ENCODE measurements around the gene C5AR1. TPM values are rescaled to one million over a fixed set of nuclear protein-coding genes. Genes with fewer than 3 reads are reported as not detected.
"Not testable (repeated sequence)": the region's sequence is repeated elsewhere in the genome, so short reads cannot be mapped to it uniquely, and the experiment has no call there.

C5AR1 gene
- total RNA-seq (100 to 1,000 TPM in 1 of 5 experiments, 10 to 100 TPM in 1, 1 to 10 TPM in 3; 3.7 to 205 (median 7.0) TPM), polyA plus RNA-seq (under 1 TPM in 1 of 2 donors, not detected in 1; 0.14 TPM), total RNA-seq (2.0 reads per million, percentile 9 among the genes with 10 or more reads in this experiment)

- H3K4me1 ChIP-seq (ENCODE audit: control insufficient read depth in 2 of 2, insufficient read depth in 2 of 2, low read length in 2 of 2), result no peaks in the 10 kb centered on the region
These were observed at the start of gene C5AR1 for GRCh38 chr19:47309608-47310007. TSS of gene C5AR1 (plus strand) at chr19:47309861. CDS start at chr19:47309896, 35 bp downstream.

GRCh38 chr19:47260476-47260875, 49.2 kb upstream of the C5AR1 start:
- Mint-ChIP-seq H3K36me3 (peaks cover 11 to 41% (median 33%) of the 10 kb centered on the region in 5 donors), H3K27me3 (peaks cover 0 to 2% (median 0%) of the 10 kb centered on the region in 5 donors), H3K9me3 (peaks cover 0 to 2% (median 0%) of the 10 kb centered on the region in 11 donors), H3K4me1 (peaks cover 35 to 46% (median 39%) of the 10 kb centered on the region in 7 donors), H3K4me3 (peak overlapping the region in 1 of 10 donors; percentile 51), H3K27ac (peak overlapping the region in 1 of 9 donors; percentile 58)
- ATAC-seq, result no peak
- ChIA-PET CTCF (interaction anchor here (1.4 kb wide), 1 partner anchor 13 kb away, joined by 3 read pairs; no protein-coding TSS in a partner anchor), POLR2A (interaction anchor here (3.7 kb wide), 1 partner anchor 14 kb away, joined by 16 read pairs; no protein-coding TSS in a partner anchor)
- no peaks in the 10 kb centered on the region for H3K27me3 ChIP-seq (ENCODE audit: control insufficient read depth in 2 of 2, insufficient read depth in 2 of 2, low read length in 2 of 2)
- intact Hi-C loops (cut with micrococcal nuclease), result no loop called here
- peaks cover 0 to 66% (median 28%) of the 10 kb centered on the region in 3 experiments for H3K36me3 ChIP-seq (ENCODE audit: control insufficient read depth in 2 of 3, insufficient read depth in 3 of 3, low read length in 3 of 3)
- H3K27ac ChIP-seq (ENCODE audit: low read depth, low read length), result no peak overlapping the region
- H3K4me1 ChIP-seq (ENCODE audit: control insufficient read depth in 2 of 2, insufficient read depth in 2 of 2, low read length in 2 of 2), result peaks cover 15 to 24% of the 10 kb centered on the region in 2 donors
- no peak for DNase-seq
- no peak overlapping the region for H3K4me3 ChIP-seq (ENCODE audit: low read length)
- no peaks in the 10 kb centered on the region for H3K9me3 ChIP-seq (ENCODE audit: control insufficient read depth in 2 of 3, low read length in 3 of 3)

More at GRCh38 chr19:47309608-47310007, at the start of gene C5AR1:
- DNase-seq, result no peak
- ATAC-seq, result peak; percentile 82
- Histone ChIP-seq H3K9me3 (ENCODE audit: control insufficient read depth in 2 of 3, low read length in 3 of 3) (no peaks in the 10 kb centered on the region), H3K36me3 (ENCODE audit: control insufficient read depth in 2 of 3, insufficient read depth in 3 of 3, low read length in 3 of 3) (no peaks in the 10 kb centered on the region), H3K27me3 (ENCODE audit: control insufficient read depth in 2 of 2, insufficient read depth in 2 of 2, low read length in 2 of 2) (no peaks in the 10 kb centered on the region), H3K4me3 (ENCODE audit: low read length) (no peak within 1 kb of the TSS), H3K27ac (ENCODE audit: low read depth, low read length) (no peak within 1 kb of the TSS)
- Mint-ChIP-seq H3K27ac (no peak within 1 kb of the TSS), H3K9me3 (no peaks in the 10 kb centered on the region), H3K4me3 (peak within 1 kb of the TSS in 1 of 10 donors; percentile 49), H3K36me3 (peaks cover 0 to 3% (median 0%) of the 10 kb centered on the region in 5 donors), H3K27me3 (peaks cover 0 to 30% (median 17%) of the 10 kb centered on the region in 5 donors), H3K4me1 (peaks cover 0 to 6% (median 5%) of the 10 kb centered on the region in 7 donors)
- intact Hi-C loops (cut with micrococcal nuclease), result no loop called here
- ChIA-PET CTCF (no interaction called here), POLR2A (interaction anchor here (1.1 kb wide), 1 partner anchor 14 kb away, joined by 3 read pairs; no protein-coding TSS in a partner anchor)

GRCh38 chr19:47261946-47262793, 47.5 kb upstream of the C5AR1 start:
- H3K27me3 Mint-ChIP-seq; DNase-seq; H3K9me3 ChIP-seq (ENCODE audit: control insufficient read depth in 2 of 3, low read length in 3 of 3); CTCF ChIA-PET; intact Hi-C loops (cut with micrococcal nuclease); H3K4me3 ChIP-seq (ENCODE audit: low read length); H3K9me3 Mint-ChIP-seq; H3K27ac Mint-ChIP-seq; H3K4me3 Mint-ChIP-seq; H3K27me3 ChIP-seq (ENCODE audit: control insufficient read depth in 2 of 2, insufficient read depth in 2 of 2, low read length in 2 of 2); H3K27ac ChIP-seq (ENCODE audit: low read depth, low read length): not testable (repeated sequence)
- ATAC-seq, result peak; percentile 73
- H3K4me1 ChIP-seq (ENCODE audit: control insufficient read depth in 2 of 2, insufficient read depth in 2 of 2, low read length in 2 of 2), result peaks cover 11 to 24% of the 10 kb centered on the region in 2 donors
- POLR2A ChIA-PET, result interaction anchor here (0.8 to 3.7 kb wide), 3 partner anchors 12 to 90 kb away, joined by 3 to 16 read pairs (median 5); no protein-coding TSS in a partner anchor
- peaks cover 0 to 78% (median 28%) of the 10 kb centered on the region in 3 experiments for H3K36me3 ChIP-seq (ENCODE audit: control insufficient read depth in 2 of 3, insufficient read depth in 3 of 3, low read length in 3 of 3)
- Mint-ChIP-seq H3K4me1 (peaks cover 32 to 39% (median 32%) of the 10 kb centered on the region in 7 donors), H3K36me3 (peaks cover 11 to 50% (median 34%) of the 10 kb centered on the region in 5 donors)

GRCh38 chr19:47264629-47265028, 45.0 kb upstream of the C5AR1 start:
- H3K36me3 ChIP-seq (ENCODE audit: control insufficient read depth in 2 of 3, insufficient read depth in 3 of 3, low read length in 3 of 3), result peaks cover 0 to 78% (median 16%) of the 10 kb centered on the region in 3 experiments
- no peak for ATAC-seq

GRCh38 chr19:47266401-47266941, 43.2 kb upstream of the C5AR1 start:
- H3K36me3 ChIP-seq (ENCODE audit: control insufficient read depth in 2 of 3, insufficient read depth in 3 of 3, low read length in 3 of 3), result peaks cover 0 to 79% (median 15%) of the 10 kb centered on the region in 3 experiments
- H3K27ac ChIP-seq (ENCODE audit: low read depth, low read length), result no peak overlapping the region
- no peaks in the 10 kb centered on the region for H3K9me3 Mint-ChIP-seq
- CTCF ChIA-PET, result interaction anchor here (0.7 kb wide), 1 partner anchor 236 kb away, joined by 3 read pairs; no protein-coding TSS in a partner anchor
- H3K4me1 Mint-ChIP-seq, result peaks cover 0 to 4% (median 0%) of the 10 kb centered on the region in 7 donors
- DNase-seq (no peak), ATAC-seq (no peak)
- POLR2A ChIA-PET, result no interaction called here
- no peak overlapping the region for H3K27ac Mint-ChIP-seq
- H3K4me3 ChIP-seq (ENCODE audit: low read length), result no peak overlapping the region
- no peaks in the 10 kb centered on the region for H3K27me3 Mint-ChIP-seq
- H3K4me3 Mint-ChIP-seq, result no peak overlapping the region
- H3K27me3 ChIP-seq (ENCODE audit: control insufficient read depth in 2 of 2, insufficient read depth in 2 of 2, low read length in 2 of 2), result no peaks in the 10 kb centered on the region
- H3K36me3 Mint-ChIP-seq, result peaks cover 0 to 44% (median 12%) of the 10 kb centered on the region in 5 donors
- intact Hi-C loops (cut with micrococcal nuclease), result no loop called here
- H3K9me3 ChIP-seq (ENCODE audit: control insufficient read depth in 2 of 3, low read length in 3 of 3), result no peaks in the 10 kb centered on the region
- no peaks in the 10 kb centered on the region for H3K4me1 ChIP-seq (ENCODE audit: control insufficient read depth in 2 of 2, insufficient read depth in 2 of 2, low read length in 2 of 2)

More at GRCh38 chr19:47264629-47265028, 45.0 kb upstream of the C5AR1 start:
- Histone ChIP-seq H3K9me3 (ENCODE audit: control insufficient read depth in 2 of 3, low read length in 3 of 3) (no peaks in the 10 kb centered on the region), H3K4me3 (ENCODE audit: low read length) (no peak overlapping the region), H3K27ac (ENCODE audit: low read depth, low read length) (no peak overlapping the region), H3K4me1 (ENCODE audit: control insufficient read depth in 2 of 2, insufficient read depth in 2 of 2, low read length in 2 of 2) (peaks cover 0 to 2% of the 10 kb centered on the region in 2 donors), H3K27me3 (ENCODE audit: control insufficient read depth in 2 of 2, insufficient read depth in 2 of 2, low read length in 2 of 2) (no peaks in the 10 kb centered on the region)
- intact Hi-C loops (cut with micrococcal nuclease), result no loop called here
- Mint-ChIP-seq H3K36me3 (peaks cover 9 to 41% (median 21%) of the 10 kb centered on the region in 5 donors), H3K4me1 (peaks cover 8 to 14% (median 9%) of the 10 kb centered on the region in 7 donors), H3K9me3 (no peaks in the 10 kb centered on the region), H3K27me3 (no peaks in the 10 kb centered on the region), H3K27ac (no peak overlapping the region), H3K4me3 (no peak overlapping the region)
- CTCF ChIA-PET, result no interaction called here
- no peak for DNase-seq
- POLR2A ChIA-PET, result no interaction called here

GRCh38 chr19:47267350-47267759, 42.3 kb upstream of the C5AR1 start:
- Histone ChIP-seq H3K36me3 (ENCODE audit: control insufficient read depth in 2 of 3, insufficient read depth in 3 of 3, low read length in 3 of 3) (peaks cover 0 to 80% (median 14%) of the 10 kb centered on the region in 3 experiments), H3K4me3 (ENCODE audit: low read length) (no peak overlapping the region), H3K27me3 (ENCODE audit: control insufficient read depth in 2 of 2, insufficient read depth in 2 of 2, low read length in 2 of 2) (no peaks in the 10 kb centered on the region), H3K27ac (ENCODE audit: low read depth, low read length) (no peak overlapping the region), H3K4me1 (ENCODE audit: control insufficient read depth in 2 of 2, insufficient read depth in 2 of 2, low read length in 2 of 2) (no peaks in the 10 kb centered on the region), H3K9me3 (ENCODE audit: control insufficient read depth in 2 of 3, low read length in 3 of 3) (no peaks in the 10 kb centered on the region)
- Mint-ChIP-seq H3K27ac (no peak overlapping the region), H3K4me1 (peaks cover 2 to 10% (median 4%) of the 10 kb centered on the region in 7 donors), H3K27me3 (no peaks in the 10 kb centered on the region), H3K36me3 (peaks cover 0 to 42% (median 12%) of the 10 kb centered on the region in 5 donors), H3K9me3 (no peaks in the 10 kb centered on the region), H3K4me3 (no peak overlapping the region)
- DNase-seq, result no peak
- CTCF ChIA-PET, result no interaction called here
- no peak for ATAC-seq
- intact Hi-C loops (cut with micrococcal nuclease), result no loop called here
- POLR2A ChIA-PET, result interaction anchor here (0.6 kb wide), 1 partner anchor 154 kb away, joined by 3 read pairs; the partner anchor contains the start of gene ZC3H4

All from naive thymus-derived CD4-positive, alpha-beta T cell (primary cell).